NCI-H2107 (cell line): Measurements from ENCODE around the gene ARMC7.
"Not testable (repeated sequence)": the region's sequence is repeated elsewhere in the genome, so short reads cannot be mapped to it uniquely, and the experiment has no call there.

ENCODE experiments used
- DNase-seq: peaks from one replicate; lab custom pipeline; 2025; lab: John Stamatoyannopoulos, UW

The ARMC7 gene

DNA sequence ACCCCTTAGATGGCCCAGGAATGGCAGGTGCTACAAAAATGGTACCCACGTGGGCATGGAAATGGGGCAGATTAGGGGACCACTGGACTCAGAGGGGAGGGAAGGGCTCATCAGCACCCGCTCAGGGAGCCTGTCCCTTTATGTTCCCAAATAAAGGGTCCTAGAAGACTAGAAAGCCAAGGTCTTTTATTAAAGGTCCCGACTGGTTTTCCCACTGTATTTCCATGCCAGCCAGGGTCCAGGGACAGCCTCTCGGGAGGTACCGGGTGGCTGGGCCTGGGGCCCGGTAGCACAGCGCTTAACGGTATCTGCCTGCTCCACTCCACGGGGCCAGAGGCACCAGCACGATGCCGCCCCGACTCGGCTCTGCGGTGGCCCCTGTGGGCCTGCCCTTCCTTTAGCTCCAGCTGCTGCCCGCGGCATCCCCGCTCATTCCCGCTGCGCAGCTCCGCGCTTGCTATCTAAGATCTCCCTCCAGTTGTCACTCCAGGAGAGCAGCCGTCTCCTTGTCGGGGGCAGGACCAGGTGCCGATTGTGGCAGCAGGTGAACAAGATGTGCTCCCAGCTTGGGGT is 20.4 kb downstream of the ARMC7 start:
- no peak for DNase-seq

GRCh38 chr17:75130632-75131277 is 21.0 kb downstream of the ARMC7 start:
- DNase-seq, result peak; percentile 21

DNA sequence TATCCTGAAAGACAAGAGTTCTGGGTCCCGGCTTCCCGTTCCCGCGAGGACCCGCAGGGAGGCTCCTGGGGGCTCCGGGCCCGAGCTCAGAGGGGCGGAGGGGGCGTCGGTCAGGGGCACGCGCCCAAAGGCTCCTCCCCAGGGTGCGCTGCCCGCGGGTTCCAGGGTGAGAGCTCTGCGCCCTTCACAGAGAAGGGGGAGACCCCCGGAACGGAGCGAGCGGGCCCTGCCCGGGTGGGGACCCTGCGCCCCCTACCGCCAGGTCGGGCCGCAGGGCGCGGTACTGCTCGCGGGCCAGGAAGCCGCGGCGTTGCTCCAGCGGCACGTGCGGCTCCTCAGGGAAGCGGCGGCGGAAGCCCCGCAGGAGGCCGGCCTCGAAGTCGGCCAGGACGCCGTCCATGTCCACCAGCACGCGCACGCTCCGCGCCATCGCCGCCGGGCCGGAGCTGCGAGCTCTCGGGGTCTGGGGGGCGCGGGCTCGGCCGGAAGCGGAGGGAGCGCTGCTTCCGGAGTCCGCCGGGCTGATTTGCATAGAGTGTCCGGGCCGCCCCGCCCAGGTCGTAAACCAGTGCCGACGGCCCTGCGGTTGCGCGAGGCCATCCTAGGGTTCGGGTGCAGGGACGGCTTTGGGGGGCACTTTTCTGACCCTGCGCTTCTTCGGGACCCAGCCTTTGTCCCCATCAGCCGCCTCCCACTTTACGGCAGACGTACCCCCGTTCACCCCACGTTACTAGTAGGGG is 21.7 kb downstream of the ARMC7 start, which contains the start of gene NT5C:
Gene NT5C (minus strand): TSS at position 465 of the 740 bp plus-strand sequence. CDS start 35 bp downstream, at position 430.
- peak; percentile 20 for DNase-seq

DNA sequence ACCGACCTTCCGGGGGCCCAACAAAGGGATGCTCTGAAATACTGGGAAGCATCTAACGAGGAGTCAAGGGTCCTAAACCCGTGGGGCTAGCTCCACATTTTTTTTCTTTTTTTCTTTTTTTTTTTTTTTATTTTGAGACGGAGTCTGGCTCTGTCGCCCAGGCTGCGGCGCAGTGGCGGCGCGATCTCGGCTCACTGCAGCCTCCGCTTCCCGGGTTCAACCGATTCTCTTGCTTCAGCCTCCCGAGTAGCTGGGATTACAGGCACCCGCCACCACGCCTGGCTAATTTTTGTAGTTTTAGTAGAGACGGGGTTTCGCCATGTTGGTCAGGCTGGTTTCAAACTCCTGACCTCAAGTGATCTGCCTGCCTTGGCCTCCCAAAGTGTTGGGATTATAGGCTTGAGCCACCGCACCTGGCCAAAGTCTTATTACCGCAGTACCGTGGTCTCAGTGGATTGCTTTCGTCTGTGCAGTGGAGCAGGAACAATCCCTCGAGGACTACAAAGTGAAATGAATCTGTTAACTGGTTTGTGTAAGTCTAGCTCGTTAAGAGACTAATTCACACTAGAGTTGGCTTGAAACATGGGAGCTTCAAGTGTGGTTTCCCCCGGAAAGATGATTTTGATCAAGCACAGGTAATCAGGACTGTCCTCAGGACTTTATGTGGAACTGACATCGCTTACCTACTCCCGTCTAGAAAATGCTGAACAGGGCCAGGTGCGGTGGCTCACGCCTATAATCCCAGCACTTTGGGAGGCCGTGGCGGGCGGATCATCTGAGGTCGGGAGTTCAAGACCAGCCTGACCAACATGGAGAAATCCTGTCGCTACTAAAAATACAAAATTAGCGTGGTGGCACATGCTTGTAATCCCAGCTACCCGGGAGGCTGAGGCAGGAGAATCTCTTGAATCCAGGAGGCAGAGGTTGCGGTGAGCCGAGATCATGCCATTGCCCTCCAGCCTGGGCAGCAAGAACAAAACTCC is 22.5 kb downstream of the ARMC7 start:
- DNase-seq, result not testable (repeated sequence)

GRCh38 chr17:75133001-75133400 is 23.2 kb downstream of the ARMC7 start:
- no peak for DNase-seq

- DNase-seq, result not testable (repeated sequence)
Measured at GRCh38 chr17:75133607-75134347, 24.0 kb downstream of the ARMC7 start.

GRCh38 chr17:75135452-75135851 is 25.7 kb downstream of the ARMC7 start:
- no peak for DNase-seq

- no peak for DNase-seq
Measured at GRCh38 chr17:75135946-75136345, 26.2 kb downstream of the ARMC7 start.

GRCh38 chr17:75137762-75138161 is 28.0 kb downstream of the ARMC7 start:
- not testable (repeated sequence) for DNase-seq

GRCh38 chr17:75138519-75138918 is 28.8 kb downstream of the ARMC7 start:
- DNase-seq, result no peak

- DNase-seq, result no peak
Measured at GRCh38 chr17:75142236-75142971, 32.6 kb downstream of the ARMC7 start.

DNA sequence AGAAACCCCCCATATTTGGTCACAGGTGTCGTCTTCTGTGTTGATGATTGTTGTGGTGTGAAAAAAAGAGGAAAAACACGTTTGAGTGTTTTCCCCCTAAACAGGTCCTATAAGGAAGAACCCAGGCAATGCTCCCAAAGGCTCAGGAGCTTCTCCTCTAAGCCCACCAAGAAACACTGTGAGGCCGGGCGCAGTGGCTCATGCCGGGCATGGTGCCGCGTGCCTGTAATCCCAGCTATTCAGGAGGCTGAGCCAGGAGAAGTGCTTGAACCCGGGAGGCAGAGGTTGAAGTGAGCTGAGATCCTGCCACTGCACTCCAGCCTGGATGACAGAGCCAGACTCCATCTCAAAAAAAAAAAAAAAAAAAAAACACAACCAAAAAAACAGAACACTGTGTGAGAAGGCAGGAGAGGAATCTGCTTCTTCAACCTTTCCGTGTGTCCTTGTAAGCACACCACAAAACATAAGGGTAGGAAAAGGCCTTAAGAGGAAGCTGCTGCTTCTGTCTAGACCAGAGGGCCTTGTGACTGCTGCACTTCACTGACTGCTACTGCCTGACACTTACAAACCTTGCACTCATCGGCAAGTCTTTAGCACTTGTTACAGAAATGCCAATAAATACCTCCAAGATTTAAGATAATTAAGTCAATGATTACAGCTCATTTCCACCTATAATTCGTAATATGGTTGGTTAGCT is 35.2 kb downstream of the ARMC7 start:
- DNase-seq, result no peak

DNA sequence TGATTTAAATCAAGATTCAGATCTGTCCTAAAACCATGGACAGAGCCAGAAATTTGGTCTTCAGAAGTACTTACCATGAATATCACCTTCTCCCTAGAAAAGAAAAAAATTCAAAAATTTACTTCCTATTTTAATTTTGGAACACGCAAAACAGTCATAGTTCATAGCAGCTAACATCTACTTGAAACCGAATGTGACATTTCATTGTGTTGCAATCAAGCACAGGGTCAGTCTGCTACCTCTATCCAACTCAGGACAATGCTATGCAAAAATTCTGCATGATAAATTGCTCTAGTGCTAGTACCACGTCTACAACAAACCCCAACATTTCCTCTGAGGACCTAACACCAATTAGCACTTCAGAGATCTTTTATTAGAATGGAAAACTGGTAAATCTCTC is 36.8 kb downstream of the ARMC7 start:
- DNase-seq, result no peak

DNA sequence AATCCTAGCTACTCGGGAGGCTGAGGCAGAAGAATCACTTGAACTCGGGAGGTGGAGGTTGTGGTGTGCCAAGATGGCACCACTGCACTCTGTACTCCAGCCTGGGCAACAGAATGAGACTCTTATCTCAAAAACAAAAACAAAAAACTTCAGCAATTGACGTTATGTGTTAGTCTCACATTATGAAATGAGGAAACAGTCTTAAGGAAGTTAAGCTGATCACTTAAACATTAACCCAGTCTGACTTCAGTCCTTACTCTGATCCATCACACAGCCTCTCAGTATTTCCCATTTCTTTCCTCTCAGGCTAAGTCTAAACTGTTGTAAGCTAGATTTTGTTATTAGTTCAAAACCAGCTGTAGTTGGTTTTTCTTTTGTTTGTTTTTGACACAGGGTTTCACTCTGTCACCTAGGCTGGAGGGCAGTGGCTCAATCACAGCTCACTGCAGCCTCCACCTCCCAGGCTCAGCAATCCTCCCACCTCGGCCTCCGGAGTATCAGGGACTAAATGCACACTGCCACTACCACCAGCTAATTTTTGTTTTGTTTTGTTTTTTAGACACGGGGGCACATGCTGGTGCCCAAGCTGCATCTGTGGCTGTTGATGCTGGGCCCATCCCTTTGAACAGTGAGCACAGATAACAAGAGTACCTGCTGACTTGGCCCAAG is 38.2 kb downstream of the ARMC7 start:
- DNase-seq, result no peak

- peak; percentile 27 for DNase-seq
Measured at GRCh38 chr17:75151930-75152329, 42.2 kb downstream of the ARMC7 start.

GRCh38 chr17:75152523-75152921 is 42.8 kb downstream of the ARMC7 start:
- DNase-seq, result no peak

GRCh38 chr17:75152922-75153779 is 43.4 kb downstream of the ARMC7 start:
- peak; percentile 14 for DNase-seq

DNA sequence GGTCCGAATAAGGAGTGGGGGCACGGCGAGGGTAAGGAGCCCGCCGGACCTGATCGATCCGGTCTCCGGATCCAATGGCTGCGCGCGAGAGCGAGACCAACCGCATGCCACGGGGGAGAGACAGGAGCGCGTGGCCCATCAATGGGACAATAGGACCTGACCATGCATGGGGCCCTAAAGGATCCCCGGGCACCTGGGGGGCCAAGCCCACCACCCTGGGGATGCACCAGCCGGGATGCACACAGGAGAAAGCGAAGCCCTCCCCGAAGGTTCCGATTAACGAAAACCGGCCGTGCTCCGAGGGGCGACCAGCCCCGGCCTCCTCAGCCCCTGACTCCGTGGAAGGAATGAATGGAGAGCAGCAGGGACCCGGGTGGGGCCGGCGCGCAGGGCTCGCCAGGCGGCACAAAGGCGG is 44.0 kb downstream of the ARMC7 start:
- peak; percentile 17 for DNase-seq
